B cell (primary cell): ENCODE data around the gene CYP4F11.
A peak's percentile ranks its signal among the peaks of the same experiment; 100 is the strongest.
"Not testable (repeated sequence)": the region's sequence is repeated elsewhere in the genome, so short reads cannot be mapped to it uniquely, and the experiment has no call there.

Source experiments
- EZH2 ChIP-seq: IDR thresholded peaks from 2 replicates; pipeline ENCODE4 v1.6.1; 2012; ENCODE audit warnings: borderline replicate concordance, low read depth, mild to moderate bottlenecking, moderate library complexity, low read length; ENCODE audit not compliant: insufficient read depth, poor library complexity, severe bottlenecking
- TF ChIP-seq, protein P1 (sequence below): fragments of 200-600 bp; IDR thresholded peaks from one replicate; pipeline ENCODE4 v1.8.0; 2022; ENCODE audit warnings: antibody characterized with exemption, mild to moderate bottlenecking

- TF ChIP-seq, protein P1, sequence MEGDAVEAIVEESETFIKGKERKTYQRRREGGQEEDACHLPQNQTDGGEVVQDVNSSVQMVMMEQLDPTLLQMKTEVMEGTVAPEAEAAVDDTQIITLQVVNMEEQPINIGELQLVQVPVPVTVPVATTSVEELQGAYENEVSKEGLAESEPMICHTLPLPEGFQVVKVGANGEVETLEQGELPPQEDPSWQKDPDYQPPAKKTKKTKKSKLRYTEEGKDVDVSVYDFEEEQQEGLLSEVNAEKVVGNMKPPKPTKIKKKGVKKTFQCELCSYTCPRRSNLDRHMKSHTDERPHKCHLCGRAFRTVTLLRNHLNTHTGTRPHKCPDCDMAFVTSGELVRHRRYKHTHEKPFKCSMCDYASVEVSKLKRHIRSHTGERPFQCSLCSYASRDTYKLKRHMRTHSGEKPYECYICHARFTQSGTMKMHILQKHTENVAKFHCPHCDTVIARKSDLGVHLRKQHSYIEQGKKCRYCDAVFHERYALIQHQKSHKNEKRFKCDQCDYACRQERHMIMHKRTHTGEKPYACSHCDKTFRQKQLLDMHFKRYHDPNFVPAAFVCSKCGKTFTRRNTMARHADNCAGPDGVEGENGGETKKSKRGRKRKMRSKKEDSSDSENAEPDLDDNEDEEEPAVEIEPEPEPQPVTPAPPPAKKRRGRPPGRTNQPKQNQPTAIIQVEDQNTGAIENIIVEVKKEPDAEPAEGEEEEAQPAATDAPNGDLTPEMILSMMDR: peak; percentile 37
- not testable (repeated sequence) for TF ChIP-seq EZH2
Observed at GRCh38 chr19:15972043-15972442, 37.7 kb upstream of the CYP4F11 start.
